ENCODE results near the gene DUSP9.
A peak's percentile ranks its signal among the peaks of the same experiment; 100 is the strongest.
"Not testable (repeated sequence)": the region's sequence is repeated elsewhere in the genome, so short reads cannot be mapped to it uniquely, and the experiment has no call there.

The DUSP9 gene

GRCh38 chrX:153671589-153672530, 24.9 kb downstream of the DUSP9 start:
- no peak overlapping the region for H3K4me3 ChIP-seq
- DNase-seq (ENCODE audit: low spot score), result peak; percentile 67
- no peak for TF ChIP-seq CTCF (IDR thresholded peaks at IDR 0.05)
- H3K27ac ChIP-seq, result no peak overlapping the region

- Histone ChIP-seq H3K4me3 (peak overlapping the region; percentile 45), H3K27ac (no peak overlapping the region)
- no peak for TF ChIP-seq CTCF (IDR thresholded peaks at IDR 0.05)
- peak; percentile 58 for DNase-seq (ENCODE audit: low spot score)
Observed at GRCh38 chrX:153672531-153673427, 25.8 kb downstream of the DUSP9 start.

- TF ChIP-seq CTCF (IDR thresholded peaks at IDR 0.05), result no peak
- peak; percentile 58 for DNase-seq (ENCODE audit: low spot score)
- Histone ChIP-seq H3K4me3 (peak within 1 kb of the TSS; percentile 45), H3K27ac (no peak within 1 kb of the TSS)
Observed at GRCh38 chrX:153673428-153674218, 26.6 kb downstream of the DUSP9 start, which contains the start of gene PNCK. PNCK (minus strand) TSS chrX:153673813; CDS start chrX:153673076, 737 bp downstream.

- H3K4me3 ChIP-seq, result no peak overlapping the region
- DNase-seq (ENCODE audit: low spot score), result peak; percentile 28
- no peak overlapping the region for H3K27ac ChIP-seq
- no peak for TF ChIP-seq CTCF (IDR thresholded peaks at IDR 0.05)
Observed at GRCh38 chrX:153674219-153674851, 27.3 kb downstream of the DUSP9 start.

- Histone ChIP-seq H3K27ac (no peak overlapping the region), H3K4me3 (no peak overlapping the region)
- no peak for TF ChIP-seq CTCF (IDR thresholded peaks at IDR 0.05)
- DNase-seq (ENCODE audit: low spot score), result peak; percentile 58
Observed at GRCh38 chrX:153681175-153681574, 34.2 kb downstream of the DUSP9 start.

GRCh38 chrX:153683486-153683885, 36.5 kb downstream of the DUSP9 start:
- DNase-seq (ENCODE audit: low spot score); H3K27ac ChIP-seq: not testable (repeated sequence)

More at GRCh38 chrX:153683486-153683885, 36.5 kb downstream of the DUSP9 start:
- not testable (repeated sequence) for H3K4me3 ChIP-seq

Measured in coronary artery (tissue), 2 donors.